Measurements from ENCODE around the gene MSH3.
A peak's percentile ranks its signal among the peaks of the same experiment; 100 is the strongest.
"Not testable (repeated sequence)": the region's sequence is repeated elsewhere in the genome, so short reads cannot be mapped to it uniquely, and the experiment has no call there.

The MSH3 gene

GRCh38 chr5:80706835-80707447 is 52.5 kb downstream of the MSH3 start:
- no peak for DNase-seq (ENCODE audit: low spot score)

- no peak for DNase-seq (ENCODE audit: low spot score)
Measured at GRCh38 chr5:80707645-80708044, 53.2 kb downstream of the MSH3 start.

- DNase-seq (ENCODE audit: low spot score): no peak
Measured at GRCh38 chr5:80711216-80711615, 56.8 kb downstream of the MSH3 start.

GRCh38 chr5:80711938-80712337 is 57.5 kb downstream of the MSH3 start:
- peak; percentile 81 for DNase-seq (ENCODE audit: low spot score)

GRCh38 chr5:80712919-80713318 is 58.5 kb downstream of the MSH3 start:
- DNase-seq (ENCODE audit: low spot score): no peak

GRCh38 chr5:80713631-80714030 is 59.2 kb downstream of the MSH3 start:
- DNase-seq (ENCODE audit: low spot score): no peak

GRCh38 chr5:80714570-80715298 is 60.3 kb downstream of the MSH3 start:
- DNase-seq (ENCODE audit: low spot score): peak; percentile 38

GRCh38 chr5:80715887-80716286 is 61.4 kb downstream of the MSH3 start:
- DNase-seq (ENCODE audit: low spot score): no peak

GRCh38 chr5:80720181-80720580 is 65.7 kb downstream of the MSH3 start:
- no peak for DNase-seq (ENCODE audit: low spot score)

GRCh38 chr5:80722916-80723315 is 68.5 kb downstream of the MSH3 start:
- DNase-seq (ENCODE audit: low spot score): no peak

GRCh38 chr5:80725446-80725845 is 71.0 kb downstream of the MSH3 start:
- DNase-seq (ENCODE audit: low spot score): no peak

GRCh38 chr5:80736730-80737129 is 82.3 kb downstream of the MSH3 start:
- no peak for DNase-seq (ENCODE audit: low spot score)

GRCh38 chr5:80738466-80738865 is 84.0 kb downstream of the MSH3 start:
- no peak for DNase-seq (ENCODE audit: low spot score)

GRCh38 chr5:80739057-80739456 is 84.6 kb downstream of the MSH3 start:
- DNase-seq (ENCODE audit: low spot score): no peak

- DNase-seq (ENCODE audit: low spot score): no peak
Measured at GRCh38 chr5:80739496-80739895, 85.0 kb downstream of the MSH3 start.

- DNase-seq (ENCODE audit: low spot score): no peak
Measured at GRCh38 chr5:80739898-80740297, 85.4 kb downstream of the MSH3 start.

GRCh38 chr5:80740488-80740887 is 86.0 kb downstream of the MSH3 start:
- DNase-seq (ENCODE audit: low spot score): not testable (repeated sequence)

- DNase-seq (ENCODE audit: low spot score): no peak
Measured at GRCh38 chr5:80740999-80741398, 86.5 kb downstream of the MSH3 start.

- DNase-seq (ENCODE audit: low spot score): no peak
Measured at GRCh38 chr5:80744149-80744548, 89.7 kb downstream of the MSH3 start.

GRCh38 chr5:80745490-80745889 is 91.0 kb downstream of the MSH3 start:
- no peak for DNase-seq (ENCODE audit: low spot score)

GRCh38 chr5:80747922-80748321 is 93.5 kb downstream of the MSH3 start:
- DNase-seq (ENCODE audit: low spot score): no peak

- no peak for DNase-seq (ENCODE audit: low spot score)
Measured at GRCh38 chr5:80752427-80752826, 98.0 kb downstream of the MSH3 start.

GRCh38 chr5:80753712-80754111 is 99.3 kb downstream of the MSH3 start:
- DNase-seq (ENCODE audit: low spot score): no peak

GRCh38 chr5:80754900-80755299 is 100.4 kb downstream of the MSH3 start:
- DNase-seq (ENCODE audit: low spot score): no peak
